Right cardiac atrium (tissue), 5 donors: Measurements from ENCODE around the gene ABR. TPM values are rescaled to one million over a fixed set of nuclear protein-coding genes. Genes with fewer than 3 reads are reported as not detected.
"Not testable (repeated sequence)": the region's sequence is repeated elsewhere in the genome, so short reads cannot be mapped to it uniquely, and the experiment has no call there.

ENCODE experiments used
- ATAC-seq, 2 donors: fragments of 200-7000 bp; cut with Tn5 transposase; one replicate each; pipeline versions ENCODE4 v1.8.0 to v1.9.1; 2020; ENCODE audit warnings: moderate library complexity in 2 of 2, mild to moderate bottlenecking in 1 of 2
- DNase-seq, 3 donors: peaks; one replicate each; pipeline ENCODE4 v3.0.0-alpha.2; 2020
- H3K27ac ChIP-seq: one replicate; pipeline ENCODE4 v1.5.1; 2013; ENCODE audit warnings: mild to moderate bottlenecking, low read length, control low read depth, moderate library complexity
- H3K27me3 ChIP-seq: one replicate; pipeline ENCODE4 v1.6.1; 2013; ENCODE audit not compliant: control insufficient read depth, insufficient read depth
- H3K4me1 ChIP-seq: one replicate; pipeline ENCODE4 v1.6.1; 2013; ENCODE audit warnings: low read length; ENCODE audit not compliant: control insufficient read depth, insufficient read depth
- H3K4me3 ChIP-seq: one replicate; pipeline ENCODE4 v1.5.1; 2013; ENCODE audit warnings: low read length, control low read depth
- H3K9me3 ChIP-seq: one replicate; pipeline ENCODE4 v1.6.1; 2013; ENCODE audit warnings: low read length; ENCODE audit not compliant: control insufficient read depth
- WGBS: extraction: QIAGEN DNeasy Blood & Tissue Kit; methylation state at CpG from one replicate; pipeline ENCODE4 v1.1.7; 2013; 5-methylcytosine and 5-hydroxymethylcytosine counted together
- intact Hi-C, 4 donors: fragments of 100-400 bp; cut with DNase I; formaldehyde crosslinking; loops; one replicate each; pipeline versions ENCODE4 v1.11.0 to v1.14.0; 2022 to 2023
- polyA plus RNA-seq: library from polyadenylated mRNA; stranded (reverse); fragments of 200-250 nt; gene quantifications from one replicate; pipeline ENCODE4 v1.2.3, GENCODE V29; 2013
- total RNA-seq, 4 donors: library from RNA; stranded (reverse); fragmentation: NEBNext Ultra II Directional; extraction: Animal tissue kit (Norgen Biotek cat#: 25700); gene quantifications; one replicate each; pipeline ENCODE4 v1.2.1, GENCODE V29; 2021
- donor health status: healthy with polysubstance abuse.
- donor health status: DM: no; HTN: yes; CAD: no.
- donor health status: DM: no; HTN: no; CAD: no.
- donor health status: DM: no; HTN: yes; CAD: no; lungs with severe emphysema.
- donor health status: DM: yes; HTN: yes; CAD: no.

ABR gene
- total and polyA plus RNA-seq, 5 donors: 77.4 to 164 (median 145) TPM

DNA sequence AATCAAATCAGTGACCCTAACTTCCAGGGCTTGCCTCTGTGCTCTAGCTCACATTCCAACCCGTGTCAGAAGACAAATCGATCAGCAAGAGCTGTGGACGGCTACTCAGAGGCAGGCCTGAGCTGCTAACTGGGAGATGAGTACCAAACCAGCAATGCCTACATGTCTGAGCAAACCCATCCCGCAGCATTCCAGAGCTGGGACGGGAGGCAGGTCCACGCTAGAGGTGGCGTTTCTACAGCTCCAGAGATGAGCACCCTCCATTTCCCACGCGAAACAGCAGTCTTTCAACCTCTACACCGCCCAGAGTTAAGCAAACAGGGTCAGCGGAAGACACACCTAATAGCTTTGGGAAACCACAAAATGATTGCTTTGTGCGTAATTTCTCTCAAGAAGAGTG, 206.7 kb downstream of the ABR start:
- DNase-seq: peak in 1 of 3 donors; percentile 6
- Histone ChIP-seq H3K4me1 (no peaks in the 10 kb centered on the region), H3K4me3 (no peak overlapping the region), H3K9me3 (no peaks in the 10 kb centered on the region), H3K27ac (no peak overlapping the region), H3K27me3 (no peaks in the 10 kb centered on the region)
- 87% methylated on average over 12 of the region's 12 CpGs for WGBS
- ATAC-seq: no peak
- intact Hi-C loops: no loop called here

DNA sequence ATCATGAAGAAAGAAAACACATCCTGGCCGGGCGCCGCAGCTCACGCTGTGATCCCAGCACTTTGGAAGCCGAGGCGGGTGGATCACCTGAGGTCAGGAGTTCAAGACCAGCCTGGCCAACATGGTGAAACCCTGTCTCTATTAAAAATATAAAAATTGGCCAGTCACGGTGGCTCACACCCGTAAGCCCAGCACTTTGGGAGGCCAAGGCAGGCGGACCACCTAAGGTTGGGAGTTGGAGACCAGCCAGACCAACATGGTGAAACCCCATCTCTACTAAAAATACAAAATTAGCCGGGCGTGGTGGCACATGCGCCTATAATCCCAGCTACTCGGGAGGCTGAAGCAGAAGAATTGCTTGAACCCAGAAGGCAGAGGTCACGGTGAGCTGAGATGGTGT, 207.9 kb downstream of the ABR start:
- ATAC-seq, H3K27ac ChIP-seq, intact Hi-C loops, H3K27me3 ChIP-seq, DNase-seq, H3K4me3 ChIP-seq, H3K9me3 ChIP-seq, H3K4me1 ChIP-seq: not testable (repeated sequence)
- WGBS: 93% methylated on average over 14 of the region's 14 CpGs

DNA sequence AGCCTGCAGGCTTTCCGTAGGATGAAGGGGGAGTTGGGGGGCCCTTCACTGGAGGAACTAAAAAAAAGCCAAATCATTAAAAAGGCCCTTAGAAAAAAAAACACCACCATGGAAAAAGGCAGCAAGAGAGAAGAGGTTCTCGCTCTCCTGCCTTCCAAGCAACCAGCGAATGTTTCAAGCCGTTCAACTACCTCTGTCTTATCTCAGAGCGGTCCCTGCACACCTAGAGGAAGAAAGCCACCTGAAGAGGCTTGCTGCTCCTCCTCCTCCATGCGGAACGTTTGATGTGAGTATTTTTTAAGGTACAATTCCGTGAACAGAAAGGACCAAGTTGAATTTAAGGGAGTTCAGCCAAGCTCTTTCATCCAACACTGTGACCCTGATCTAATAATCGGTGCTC, 209.4 kb downstream of the ABR start:
- Histone ChIP-seq H3K4me1 (no peaks in the 10 kb centered on the region), H3K4me3 (no peak overlapping the region), H3K27me3 (no peaks in the 10 kb centered on the region), H3K9me3 (no peaks in the 10 kb centered on the region), H3K27ac (no peak overlapping the region)
- DNase-seq (no peak), ATAC-seq (no peak)
- WGBS: 88% methylated on average over 9 of the region's 9 CpGs
- intact Hi-C loops: no loop called here

DNA sequence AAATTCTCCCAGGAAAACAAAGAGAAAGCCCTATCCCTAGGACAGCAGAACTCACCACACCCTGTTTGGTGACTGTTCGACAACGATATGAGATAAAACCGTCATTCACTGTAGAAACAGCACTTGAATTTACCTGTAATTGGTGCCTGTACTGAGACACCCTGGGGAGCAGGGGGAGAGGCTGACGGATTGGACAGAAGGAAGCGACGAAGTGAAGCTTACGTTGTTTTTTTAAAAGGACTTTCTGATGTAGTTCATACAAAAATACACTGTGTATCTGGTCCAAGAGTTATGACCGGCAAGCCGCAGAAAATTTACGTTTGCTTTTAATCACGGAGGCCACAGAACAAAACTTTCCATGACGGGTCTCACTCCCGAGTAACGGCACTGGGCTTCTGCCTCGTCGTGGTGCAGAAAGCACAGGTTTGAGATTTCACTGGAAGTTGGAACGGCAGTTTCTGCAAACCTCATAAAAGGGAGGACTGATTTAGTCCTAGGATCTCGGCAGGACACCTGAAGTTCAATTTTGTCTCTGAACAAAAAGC, 209.9 kb downstream of the ABR start:
- ATAC-seq: no peak
- no peaks in the 10 kb centered on the region for H3K9me3 ChIP-seq
- intact Hi-C loops: no loop called here
- H3K27ac ChIP-seq: no peak overlapping the region
- WGBS: 74% methylated on average over 18 of the region's 18 CpGs
- no peak for DNase-seq
- H3K27me3 ChIP-seq: no peaks in the 10 kb centered on the region
- H3K4me1 ChIP-seq: no peaks in the 10 kb centered on the region
- H3K4me3 ChIP-seq: no peak overlapping the region

DNA sequence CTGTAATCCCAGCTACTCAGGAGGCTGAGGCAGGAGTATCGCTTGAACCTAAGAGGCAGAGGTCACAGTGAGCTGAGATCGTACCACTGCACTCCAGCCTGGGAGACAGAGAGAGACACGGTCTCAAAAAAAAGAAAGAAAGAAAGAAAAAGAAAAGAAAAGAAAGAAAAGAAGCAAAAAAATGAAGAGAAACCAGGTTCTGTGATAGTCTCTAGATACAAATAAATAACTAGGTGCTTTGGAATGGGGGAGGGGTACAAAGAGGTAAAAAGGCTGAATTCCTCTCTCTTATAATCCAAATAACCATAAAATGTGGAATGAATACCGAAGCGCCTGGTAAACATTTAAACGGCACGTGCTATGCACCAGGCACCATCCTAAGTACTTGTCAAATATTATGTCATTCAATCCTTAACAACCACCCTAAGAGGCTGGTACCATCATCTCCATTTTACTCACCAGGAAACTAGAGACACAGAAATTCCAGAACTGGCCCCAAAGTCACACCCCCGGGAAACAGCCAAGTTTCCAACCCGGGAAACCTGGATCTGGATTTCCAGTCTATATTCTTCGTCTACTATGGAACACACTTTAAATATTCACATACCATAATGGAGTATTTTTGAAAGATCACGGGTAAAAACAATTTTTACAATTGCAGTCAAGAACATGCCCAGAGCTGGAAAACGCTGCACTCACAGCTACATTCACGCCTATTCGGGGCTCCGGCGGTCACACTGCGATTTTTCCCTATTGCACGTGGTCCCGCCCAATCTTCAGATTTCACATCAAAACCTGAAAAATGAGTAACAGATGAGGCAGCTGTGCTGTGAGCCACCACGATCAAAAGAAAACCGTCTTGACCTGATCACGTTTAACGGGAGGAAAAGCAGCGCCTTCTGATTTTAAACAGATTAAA, 210.7 kb downstream of the ABR start:
- no peak overlapping the region for H3K27ac ChIP-seq
- ATAC-seq (no peak), DNase-seq (peak in 1 of 3 donors; percentile 3)
- no peaks in the 10 kb centered on the region for H3K9me3 ChIP-seq
- H3K4me1 ChIP-seq: no peaks in the 10 kb centered on the region
- no peak overlapping the region for H3K4me3 ChIP-seq
- 92% methylated on average over 24 of the region's 24 CpGs for WGBS
- H3K27me3 ChIP-seq: no peaks in the 10 kb centered on the region
- intact Hi-C loops: no loop called here

DNA sequence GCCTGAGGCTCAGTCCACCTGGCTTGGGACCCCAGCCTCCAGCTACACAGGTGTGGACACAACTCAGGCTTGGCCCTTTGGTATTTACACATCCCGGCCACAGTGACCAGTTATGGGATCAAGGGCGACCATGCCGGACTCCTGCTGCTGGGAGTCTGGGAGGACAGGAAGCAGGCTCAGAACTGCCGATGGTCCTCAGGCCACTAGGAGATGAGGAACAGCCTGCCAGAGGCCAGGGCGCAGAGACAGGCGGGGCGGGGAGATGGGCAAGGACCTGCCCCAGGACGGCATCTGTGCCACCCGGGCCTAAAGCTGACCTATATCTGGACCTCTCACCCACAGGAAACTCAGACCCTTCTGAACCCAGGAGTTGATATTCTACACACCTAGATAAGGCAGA, 212.7 kb downstream of the ABR start:
- ATAC-seq: peak; percentile 10 to 30
- intact Hi-C loops: no loop called here
- H3K4me1 ChIP-seq: no peaks in the 10 kb centered on the region
- no peaks in the 10 kb centered on the region for H3K27me3 ChIP-seq
- no peak overlapping the region for H3K4me3 ChIP-seq
- H3K9me3 ChIP-seq: no peaks in the 10 kb centered on the region
- 94% methylated on average over 9 of the region's 9 CpGs for WGBS
- H3K27ac ChIP-seq: no peak overlapping the region
- DNase-seq: peak in 1 of 3 donors; percentile 26

DNA sequence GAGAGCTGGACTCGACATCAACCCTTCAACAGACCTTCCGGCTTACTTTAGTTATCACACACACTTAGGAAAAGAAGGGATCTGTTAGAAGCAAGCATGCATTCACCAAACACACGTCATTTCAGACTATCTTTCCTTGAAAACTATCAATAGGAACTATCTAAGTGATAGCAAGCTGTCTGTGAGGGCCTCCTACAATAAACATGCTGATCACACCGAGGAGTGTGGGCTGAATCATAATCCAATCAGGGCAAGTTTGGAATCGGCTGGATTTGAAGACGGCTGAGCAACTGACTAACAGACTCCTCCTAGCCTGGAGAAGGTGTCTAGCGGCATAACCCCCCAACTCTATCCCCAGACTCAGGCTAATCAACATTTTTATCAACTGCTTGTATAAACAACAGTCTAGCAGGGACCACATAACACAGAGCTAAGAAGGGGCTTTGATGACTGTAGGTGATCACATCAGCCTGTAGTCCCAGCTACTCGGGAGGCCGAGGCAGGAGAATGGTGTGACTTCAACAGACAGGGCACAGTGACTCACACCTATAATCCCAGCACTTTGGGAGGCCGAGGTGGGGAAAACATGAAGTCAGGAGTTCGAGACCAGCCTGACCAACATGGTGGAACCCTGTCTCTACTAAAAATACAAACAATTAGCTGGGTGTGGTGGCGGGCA, 214.3 kb downstream of the ABR start:
- no peak overlapping the region for H3K4me3 ChIP-seq
- H3K4me1 ChIP-seq: no peaks in the 10 kb centered on the region
- ATAC-seq (no peak), DNase-seq (peak in 1 of 3 donors; percentile 11)
- no peak overlapping the region for H3K27ac ChIP-seq
- no peaks in the 10 kb centered on the region for H3K9me3 ChIP-seq
- WGBS: 72% methylated on average over 12 of the region's 12 CpGs
- no peaks in the 10 kb centered on the region for H3K27me3 ChIP-seq
- intact Hi-C loops: no loop called here

DNA sequence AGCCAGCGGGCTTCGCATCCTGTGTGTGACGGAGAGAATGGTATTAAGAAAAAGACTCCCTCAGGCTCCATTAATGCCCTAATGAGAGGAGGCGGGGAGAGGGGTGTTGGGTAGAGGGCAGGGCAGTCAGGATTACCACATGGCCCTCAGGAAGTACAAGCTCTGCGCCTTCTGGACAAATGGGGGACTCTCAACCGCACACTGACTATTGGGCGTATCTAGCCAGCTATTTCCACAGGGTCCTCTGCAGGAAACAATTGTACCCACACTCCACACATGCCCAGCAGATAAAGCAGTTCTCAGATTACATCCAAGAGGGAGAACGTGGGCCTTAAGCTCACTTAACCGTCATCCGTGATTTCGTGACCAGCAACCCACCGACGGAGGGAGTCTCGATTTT, 214.9 kb downstream of the ABR start:
- H3K27ac ChIP-seq: no peak overlapping the region
- no peaks in the 10 kb centered on the region for H3K9me3 ChIP-seq
- WGBS: 59% methylated on average over 14 of the region's 14 CpGs
- H3K27me3 ChIP-seq: no peaks in the 10 kb centered on the region
- peak in 1 of 2 donors; percentile 56 for ATAC-seq
- H3K4me3 ChIP-seq: no peak overlapping the region
- intact Hi-C loops: no loop called here
- no peaks in the 10 kb centered on the region for H3K4me1 ChIP-seq
- DNase-seq: peak in 1 of 3 donors; percentile 6

DNA sequence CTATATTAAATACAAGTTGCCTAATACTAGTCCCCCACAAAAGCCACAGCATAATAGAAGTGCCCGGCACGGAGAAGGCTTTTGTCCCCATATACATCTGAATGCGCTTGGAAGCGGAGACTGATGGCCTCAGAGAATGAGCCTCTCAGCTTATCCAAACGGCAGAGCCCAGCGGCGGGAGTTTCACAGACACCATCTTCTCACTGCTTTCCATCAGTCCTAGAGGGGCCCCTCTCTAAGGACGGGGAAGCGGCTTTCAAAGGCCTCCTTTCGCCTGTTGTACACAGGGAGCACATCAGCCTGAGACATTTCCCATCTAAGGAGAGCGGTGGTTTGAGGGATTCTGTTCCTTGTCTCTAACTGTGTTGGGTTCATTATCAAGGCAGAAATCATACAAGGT, 217.1 kb downstream of the ABR start:
- Histone ChIP-seq H3K27me3 (no peaks in the 10 kb centered on the region), H3K4me1 (no peaks in the 10 kb centered on the region), H3K9me3 (no peaks in the 10 kb centered on the region), H3K4me3 (no peak overlapping the region), H3K27ac (no peak overlapping the region)
- 76% methylated on average over 11 of the region's 11 CpGs for WGBS
- intact Hi-C loops: no loop called here
- DNase-seq (peak in 1 of 3 donors; percentile 38), ATAC-seq (no peak)

DNA sequence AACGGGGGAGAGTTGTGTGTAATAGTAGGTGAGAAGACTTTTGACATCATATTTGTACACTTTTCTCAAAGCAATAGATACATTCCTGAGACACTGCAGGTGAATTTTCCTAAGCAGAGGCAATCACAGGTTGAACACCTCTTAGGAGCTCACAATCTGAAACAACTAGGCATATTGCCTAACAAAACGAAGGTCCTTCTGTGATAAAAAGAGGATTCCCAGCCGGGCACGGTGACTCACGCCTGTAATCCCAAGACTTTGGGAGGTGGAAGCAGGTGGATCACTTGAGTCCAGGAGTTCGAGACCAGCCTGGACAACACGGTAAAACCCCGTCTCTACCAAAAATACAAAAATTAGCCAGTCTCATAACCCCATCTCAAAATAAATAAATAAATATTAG, 217.6 kb downstream of the ABR start:
- no peak for ATAC-seq
- no peak overlapping the region for H3K27ac ChIP-seq

More for the DNA sequence above, 217.6 kb downstream of the ABR start:
- Histone ChIP-seq H3K4me3 (no peak overlapping the region), H3K27me3 (no peaks in the 10 kb centered on the region), H3K9me3 (no peaks in the 10 kb centered on the region), H3K4me1 (no peaks in the 10 kb centered on the region)
- WGBS: 87% methylated on average over 8 of the region's 8 CpGs
- DNase-seq: peak in 1 of 3 donors; percentile 11
- intact Hi-C loops: no loop called here
